Gastrocnemius medialis (tissue), 4 donors: Measurements from ENCODE around the gene USP24. TPM values are rescaled to one million over a fixed set of nuclear protein-coding genes. Genes with fewer than 3 reads are reported as not detected.

ENCODE experiments used
- ATAC-seq, 2 donors: fragments of 150-250 bp; one replicate each; pipeline ENCODE4 v1.9.1; 2016
- DNase-seq, 2 donors: peaks; one replicate each; pipeline ENCODE4 v3.0.0-alpha.2; 2019
- H3K27ac ChIP-seq, 4 donors: fragments of 200-600 bp; sonication (generic); 1 replicate in 1 of 4; 2 replicates in 3 of 4; pipeline ENCODE4 v1.5.1; 2016 to 2018; ENCODE audit warnings: mild to moderate bottlenecking in 2 of 4, moderate library complexity in 1 of 4
- H3K27me3 ChIP-seq, 3 donors: fragments of 200-600 bp; sonication (generic) in 2 of 3; 1 replicate in 1 of 3; 2 replicates in 2 of 3; pipeline versions ENCODE4 v1.5.1 to v1.6.0; 2016 to 2019; ENCODE audit warnings: mild to moderate bottlenecking in 1 of 3, moderate library complexity in 1 of 3
- H3K36me3 ChIP-seq, 2 donors: fragments of 200-600 bp; sonication (generic) in 1 of 2; one replicate each; pipeline ENCODE4 v1.5.1; 2017 to 2018
- H3K4me1 ChIP-seq, 2 donors: fragments of 200-600 bp; sonication (generic) in 1 of 2; one replicate each; pipeline ENCODE4 v1.5.1; 2016 to 2017; ENCODE audit warnings: mild to moderate bottlenecking in 2 of 2
- H3K4me3 ChIP-seq, 4 donors: fragments of 200-600 bp; sonication (generic) in 3 of 4; 1 replicate in 1 of 4; 2 replicates in 3 of 4; pipeline ENCODE4 v1.5.1; 2016 to 2019; ENCODE audit warnings: mild to moderate bottlenecking in 2 of 4
- H3K9me3 ChIP-seq, 3 donors: fragments of 200-600 bp; sonication (generic) in 2 of 3; 1 replicate in 1 of 3; 2 replicates in 2 of 3; pipeline ENCODE4 v1.5.1; 2016 to 2019
- POLR2A ChIP-seq, 2 donors: fragments of 450-650 bp; IDR thresholded peaks; one replicate each; pipeline ENCODE4 v1.6.1; 2017; ENCODE audit warnings: antibody characterized with exemption in 2 of 2, mild to moderate bottlenecking in 2 of 2, moderate library complexity in 2 of 2
- in situ Hi-C, 4 donors: fragments of 200-750 bp; cut with MboI; loops; one replicate each; pipeline versions ENCODE4 v1.15.0 to v1.8.0; 2017; ENCODE audit warnings: low sequenced_read_pairs in 4 of 4
- intact Hi-C: fragments of 100-400 bp; cut with DNase I; formaldehyde crosslinking; loops from one replicate; pipeline ENCODE4 v1.15.1; 2023; ENCODE audit warnings: low total_unique reads
- total RNA-seq, 4 donors: library from RNA; depleted of rRNA; stranded (reverse); fragments of >200 nt; gene quantifications; one replicate each; pipeline versions ENCODE4 v1.1.0 to v1.2.3, GENCODE V29; 2016
- TF ChIP-seq, protein P1 (sequence below), 5 experiments: fragments of 450-650 bp in 3 of 5; fragments of 200-600 bp in 2 of 5; sonication (generic) in 2 of 5; IDR thresholded peaks in 4 of 5; conservative IDR thresholded peaks in 1 of 5; 1 replicate in 4 of 5; 2 replicates in 1 of 5; pipeline ENCODE4 v1.5.1; 2016 to 2019; ENCODE audit warnings: antibody characterized with exemption in 5 of 5, mild to moderate bottlenecking in 3 of 5, moderate library complexity in 3 of 5

Gene USP24
- total RNA-seq, 4 donors from 2014 or later: 77.3 to 102 (median 90.8) TPM

DNA sequence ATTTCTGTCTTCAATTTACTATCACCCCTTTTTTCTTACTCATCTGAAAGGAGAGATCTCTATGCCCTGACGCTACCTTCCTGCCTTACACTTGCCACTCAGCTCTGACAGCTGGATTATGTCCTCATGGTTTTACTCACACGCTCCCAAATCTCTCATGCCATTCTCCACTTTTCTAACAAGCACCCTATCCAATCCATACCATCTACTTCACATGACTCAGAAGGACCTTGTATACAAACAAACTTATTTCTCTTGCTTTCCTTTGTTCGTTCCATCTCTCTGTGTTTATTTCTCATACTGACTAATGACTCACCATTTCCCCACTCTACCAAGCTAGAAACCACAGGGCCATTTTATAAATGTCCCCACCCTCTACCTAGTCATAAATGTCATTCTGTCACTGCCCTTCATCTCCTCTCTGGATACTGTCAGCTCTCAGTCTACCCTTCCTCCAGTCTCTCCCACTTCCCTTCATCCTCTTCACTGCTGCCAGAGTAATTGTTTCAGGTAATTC, 87.3 kb downstream of the USP24 start:
- TF ChIP-seq, protein P1, sequence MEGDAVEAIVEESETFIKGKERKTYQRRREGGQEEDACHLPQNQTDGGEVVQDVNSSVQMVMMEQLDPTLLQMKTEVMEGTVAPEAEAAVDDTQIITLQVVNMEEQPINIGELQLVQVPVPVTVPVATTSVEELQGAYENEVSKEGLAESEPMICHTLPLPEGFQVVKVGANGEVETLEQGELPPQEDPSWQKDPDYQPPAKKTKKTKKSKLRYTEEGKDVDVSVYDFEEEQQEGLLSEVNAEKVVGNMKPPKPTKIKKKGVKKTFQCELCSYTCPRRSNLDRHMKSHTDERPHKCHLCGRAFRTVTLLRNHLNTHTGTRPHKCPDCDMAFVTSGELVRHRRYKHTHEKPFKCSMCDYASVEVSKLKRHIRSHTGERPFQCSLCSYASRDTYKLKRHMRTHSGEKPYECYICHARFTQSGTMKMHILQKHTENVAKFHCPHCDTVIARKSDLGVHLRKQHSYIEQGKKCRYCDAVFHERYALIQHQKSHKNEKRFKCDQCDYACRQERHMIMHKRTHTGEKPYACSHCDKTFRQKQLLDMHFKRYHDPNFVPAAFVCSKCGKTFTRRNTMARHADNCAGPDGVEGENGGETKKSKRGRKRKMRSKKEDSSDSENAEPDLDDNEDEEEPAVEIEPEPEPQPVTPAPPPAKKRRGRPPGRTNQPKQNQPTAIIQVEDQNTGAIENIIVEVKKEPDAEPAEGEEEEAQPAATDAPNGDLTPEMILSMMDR (IDR thresholded peaks at IDR 0.05 in 4 of 5, conservative IDR thresholded peaks at IDR 0.05 in 1 of 5): no peak
- no peak for TF ChIP-seq POLR2A (IDR thresholded peaks at IDR 0.05)
- Histone ChIP-seq H3K27me3 (no peaks in the 10 kb centered on the region), H3K27ac (no peak overlapping the region), H3K36me3 (peaks cover 13 to 93% of the 10 kb centered on the region in 2 donors), H3K4me1 (no peaks in the 10 kb centered on the region), H3K4me3 (no peak overlapping the region), H3K9me3 (no peaks in the 10 kb centered on the region)
- in situ Hi-C loops (loop anchor here in 1 of 4 donors (25.0 kb wide), 1 partner anchor 1459 kb away; the partner anchor contains the start of gene PLPP3), intact Hi-C loops (no loop called here)
- DNase-seq: no peak
- ATAC-seq: no peak

GRCh38 chr1:55124470-55124869, 90.7 kb downstream of the USP24 start:
- Histone ChIP-seq H3K27me3 (no peaks in the 10 kb centered on the region), H3K27ac (no peak overlapping the region), H3K4me1 (no peaks in the 10 kb centered on the region), H3K4me3 (no peak overlapping the region), H3K36me3 (peaks cover 16 to 93% of the 10 kb centered on the region in 2 donors), H3K9me3 (no peaks in the 10 kb centered on the region)
- DNase-seq (no peak), ATAC-seq (no peak)
- intact Hi-C loops (no loop called here), in situ Hi-C loops (no loop called here)
- TF ChIP-seq POLR2A (IDR thresholded peaks at IDR 0.05): no peak
- TF ChIP-seq, protein P1 (IDR thresholded peaks at IDR 0.05 in 4 of 5, conservative IDR thresholded peaks at IDR 0.05 in 1 of 5): no peak

DNA sequence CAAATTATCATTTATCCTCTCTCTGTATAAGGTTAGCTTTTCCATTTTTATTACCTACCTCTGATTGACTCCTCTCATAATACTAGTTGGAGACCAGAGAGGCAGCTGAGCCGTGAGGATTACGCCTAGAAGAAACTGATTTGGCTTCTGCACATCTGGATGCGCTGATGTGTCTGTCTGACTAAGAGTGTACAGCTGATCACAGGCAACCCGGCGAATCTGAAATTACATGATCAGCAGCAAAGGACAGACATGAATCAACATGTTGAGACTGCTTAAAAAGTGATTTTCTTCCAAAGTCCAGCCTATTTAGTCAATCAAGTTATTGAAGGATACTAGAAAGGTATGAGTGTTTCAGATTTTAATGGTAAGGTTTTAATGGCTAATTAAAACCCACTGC, 94.6 kb downstream of the USP24 start:
- H3K4me1 ChIP-seq: no peaks in the 10 kb centered on the region
- in situ Hi-C loops: no loop called here
- ATAC-seq: no peak
- H3K36me3 ChIP-seq: peaks cover 16 to 84% of the 10 kb centered on the region in 2 donors
- H3K4me3 ChIP-seq: no peak overlapping the region
- H3K27me3 ChIP-seq: no peaks in the 10 kb centered on the region
- H3K9me3 ChIP-seq: no peaks in the 10 kb centered on the region
- DNase-seq: no peak
- TF ChIP-seq POLR2A (IDR thresholded peaks at IDR 0.05): no peak
- TF ChIP-seq, protein P1 (IDR thresholded peaks at IDR 0.05 in 4 of 5, conservative IDR thresholded peaks at IDR 0.05 in 1 of 5): no peak
- no peak overlapping the region for H3K27ac ChIP-seq
- intact Hi-C loops: no loop called here

DNA sequence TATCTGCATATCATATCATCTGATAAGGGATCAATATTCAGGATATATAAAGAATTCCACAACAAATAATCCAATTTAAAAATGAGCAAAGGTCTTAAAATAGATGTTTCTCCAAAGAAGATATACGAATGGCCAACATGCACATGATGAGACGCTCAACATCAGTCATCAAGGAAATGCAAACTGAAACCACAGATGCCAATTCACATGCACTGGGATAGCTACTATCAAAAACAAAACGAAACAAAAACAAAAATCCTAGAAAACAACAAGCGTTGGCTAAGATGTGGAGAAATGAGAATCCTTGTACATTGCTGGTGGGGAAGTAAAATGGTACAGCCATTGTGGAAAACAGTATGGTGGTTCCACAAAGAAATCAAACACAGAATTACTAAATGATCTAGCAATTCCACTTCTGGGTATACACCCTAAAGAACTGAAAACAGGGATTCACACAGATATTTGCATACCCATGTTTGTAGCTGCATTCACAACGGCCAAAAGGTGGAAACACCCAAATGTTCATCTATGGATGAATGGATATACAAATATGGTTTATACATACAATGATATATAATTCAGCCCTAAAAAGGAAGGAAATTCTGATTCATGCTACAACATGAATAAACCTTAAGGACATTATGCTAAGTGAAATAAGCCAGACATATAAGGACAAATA, 96.4 kb downstream of the USP24 start:
- H3K9me3 ChIP-seq: no peaks in the 10 kb centered on the region
- H3K4me1 ChIP-seq: no peaks in the 10 kb centered on the region
- no peak overlapping the region for H3K27ac ChIP-seq
- H3K36me3 ChIP-seq: peaks cover 7 to 82% of the 10 kb centered on the region in 2 donors
- ATAC-seq: no peak
- no peak for DNase-seq
- intact Hi-C loops: no loop called here
- H3K27me3 ChIP-seq: no peaks in the 10 kb centered on the region
- no peak overlapping the region for H3K4me3 ChIP-seq
- TF ChIP-seq, protein P1 (IDR thresholded peaks at IDR 0.05 in 4 of 5, conservative IDR thresholded peaks at IDR 0.05 in 1 of 5): no peak
- no peak for TF ChIP-seq POLR2A (IDR thresholded peaks at IDR 0.05)
- in situ Hi-C loops: no loop called here
